A549 (cell line): Measurements from ENCODE around the gene FASTKD2. TPM values are rescaled to one million over a fixed set of nuclear protein-coding genes. Genes with fewer than 3 reads are reported as not detected.

Experiments used
- ATAC-seq, 2 experiments: fragments of 200-7000 bp in 1 of 2; fragments of >200 bp in 1 of 2; cut with Nextera tagmentation in 1 of 2; cut with Tn5 transposase in 1 of 2; 3 replicates each; pipeline versions ENCODE4 v1.8.0 to v1.9.1; 2018 to 2020; ENCODE audit warnings: mild to moderate bottlenecking in 1 of 2, moderate library complexity in 1 of 2
- CTCF ChIA-PET: fragments of 300-600 bp; sonication (Branson Sonifier 250); formaldehyde crosslinking; extraction: SDS; loops from one replicate; lab custom pipeline; 2021; ENCODE audit warnings: antibody characterized with exemption, inconsistent platforms; lab: Yijun Ruan, JAX
- POLR2A ChIA-PET: fragments of 350-600 bp; formaldehyde crosslinking; extraction: SDS; loops from one replicate; lab custom pipeline; 2021; ENCODE audit warnings: antibody characterized with exemption, inconsistent platforms; lab: Yijun Ruan, JAX
- DNase-seq, 2 experiments: peaks; one replicate each; pipeline versions ENCODE4 v3.0.0 to v3.0.0-alpha.2; 2011 to 2016; ENCODE audit warnings: low read depth in 1 of 2, low spot score in 1 of 2
- FAIRE-seq: peaks from 2 replicates; lab custom pipeline; 2011; peaks lifted over from hg19 to GRCh38; lab: Jason Lieb, UNC
- H3K27ac ChIP-seq, 2 experiments: fragments of >200 bp; sonication (Bioruptor Twin); formaldehyde crosslinking; 3 replicates each; pipeline ENCODE4 v1.5.1; 2016 to 2017
- H3K4me1 ChIP-seq: fragments of >200 bp; sonication (Bioruptor Twin); formaldehyde crosslinking; 3 replicates; pipeline ENCODE4 v1.6.1; 2016
- H3K4me2 ChIP-seq: fragments of >200 bp; sonication (Bioruptor Twin); formaldehyde crosslinking; 3 replicates; pipeline ENCODE4 v1.6.1; 2016
- H3K4me3 ChIP-seq: fragments of >200 bp; sonication (Bioruptor Twin); formaldehyde crosslinking; 3 replicates; pipeline ENCODE4 v1.5.1; 2016
- H3K9me3 ChIP-seq: fragments of >200 bp; sonication (Bioruptor Twin); formaldehyde crosslinking; 3 replicates; pipeline ENCODE4 v1.6.1; 2016
- BHLHE40 ChIP-seq: IDR thresholded peaks from 2 replicates; pipeline ENCODE4 v1.6.1; 2012; ENCODE audit warnings: low read depth, low read length, inconsistent platforms
- CBX8 ChIP-seq: fragments of 200-600 bp; sonication (generic); IDR thresholded peaks from 2 replicates; pipeline ENCODE4 v1.6.1; 2016
- CHD2 ChIP-seq: fragments of 150-350 bp; IDR thresholded peaks from 2 replicates; pipeline ENCODE4 v1.6.1; 2014; ENCODE audit warnings: low read length; ENCODE audit not compliant: partially characterized antibody
- EHF ChIP-seq: fragments of 250-450 bp; sonication (Bioruptor Pico); IDR thresholded peaks from 2 replicates; pipeline ENCODE4 v1.5.0; 2020; ENCODE audit warnings: mild to moderate bottlenecking
- EP300 ChIP-seq, 2 experiments: fragments of >200 bp; sonication (Bioruptor Twin); formaldehyde crosslinking; IDR thresholded peaks; 2 replicates in 1 of 2; 3 replicates in 1 of 2; pipeline ENCODE4 v1.6.1; 2016 to 2017
- FOSB ChIP-seq: fragments of 250-450 bp; sonication (Bioruptor Pico); IDR thresholded peaks from 2 replicates; pipeline ENCODE4 v1.5.0; 2020; ENCODE audit warnings: mild to moderate bottlenecking, moderate library complexity
- FOSL2 ChIP-seq, 2 experiments: fragments of 450-650 bp in 1 of 2; fragments of >200 bp in 1 of 2; sonication (Bioruptor Twin) in 1 of 2; formaldehyde crosslinking; IDR thresholded peaks; 2 replicates each; pipeline versions ENCODE4 v1.5.0 to v1.6.1; 2016 to 2020; ENCODE audit warnings: mild to moderate bottlenecking in 1 of 2, moderate library complexity in 1 of 2
- GATA3 ChIP-seq: IDR thresholded peaks from 2 replicates; pipeline ENCODE4 v1.6.1; 2012; ENCODE audit warnings: borderline replicate concordance
- HDAC2 ChIP-seq: fragments of 200-600 bp; sonication (generic); IDR thresholded peaks from 2 replicates; pipeline ENCODE4 v1.6.1; 2016
- HEYL ChIP-seq: fragments of 250-450 bp; sonication (Bioruptor Pico); IDR thresholded peaks from 2 replicates; pipeline ENCODE4 v1.8.0; 2021; ENCODE audit warnings: mild to moderate bottlenecking, moderate library complexity
- HOXA7 ChIP-seq: fragments of 250-450 bp; sonication (Bioruptor Pico); IDR thresholded peaks from 2 replicates; pipeline ENCODE4 v1.5.0; 2020; ENCODE audit warnings: mild to moderate bottlenecking, moderate library complexity
- HOXB13 ChIP-seq: fragments of 250-450 bp; sonication (Bioruptor Pico); IDR thresholded peaks from 2 replicates; pipeline ENCODE4 v1.5.0; 2020; ENCODE audit warnings: low read depth, mild to moderate bottlenecking, moderate library complexity
- HOXB5 ChIP-seq: fragments of 250-450 bp; sonication (Bioruptor Pico); IDR thresholded peaks from 2 replicates; pipeline ENCODE4 v1.5.0; 2020; ENCODE audit warnings: mild to moderate bottlenecking, moderate library complexity
- JUNB ChIP-seq: fragments of >200 bp; sonication (Bioruptor Twin); formaldehyde crosslinking; IDR thresholded peaks from 2 replicates; pipeline ENCODE4 v1.6.1; 2016
- KDM1A ChIP-seq: fragments of 200-600 bp; sonication (generic); IDR thresholded peaks from 2 replicates; pipeline ENCODE4 v1.6.1; 2016; ENCODE audit warnings: low read depth, mild to moderate bottlenecking
- MAZ ChIP-seq: fragments of 150-350 bp; IDR thresholded peaks from 2 replicates; pipeline ENCODE4 v1.6.1; 2014; ENCODE audit warnings: antibody characterized with exemption, low read depth, low read length, borderline replicate concordance
- RAD21 ChIP-seq, 2 experiments: fragments of >200 bp in 1 of 2; sonication (Bioruptor Twin) in 1 of 2; formaldehyde crosslinking in 1 of 2; IDR thresholded peaks in 1 of 2; conservative IDR thresholded peaks in 1 of 2; 2 replicates in 1 of 2; 3 replicates in 1 of 2; pipeline ENCODE4 v1.6.1; 2012 to 2018; ENCODE audit warnings: inconsistent platforms in 1 of 2
- RCOR1 ChIP-seq: fragments of 150-350 bp; IDR thresholded peaks from 2 replicates; pipeline ENCODE4 v1.6.1; 2014; ENCODE audit warnings: antibody characterized with exemption, low read length, low read depth
- RFX5 ChIP-seq: fragments of 450-650 bp; IDR thresholded peaks from 2 replicates; pipeline ENCODE4 v1.7.1; 2014; ENCODE audit warnings: antibody characterized with exemption, mild to moderate bottlenecking, moderate library complexity
- RNF2 ChIP-seq: fragments of 200-600 bp; sonication (generic); IDR thresholded peaks from 2 replicates; pipeline ENCODE4 v1.6.1; 2016; ENCODE audit warnings: low read depth, mild to moderate bottlenecking, antibody characterized with exemption, moderate library complexity, borderline replicate concordance
- ZFP36 ChIP-seq: fragments of 450-650 bp; IDR thresholded peaks from 2 replicates; pipeline ENCODE4 v1.6.1; 2014; ENCODE audit warnings: borderline replicate concordance; ENCODE audit not compliant: partially characterized antibody
- ZSCAN20 ChIP-seq: fragments of 250-450 bp; sonication (Bioruptor Pico); IDR thresholded peaks from 2 replicates; pipeline ENCODE4 v1.8.0; 2022; ENCODE audit warnings: mild to moderate bottlenecking, moderate library complexity
- WGBS: methylation state at CpG from one replicate; pipeline ENCODE4 v1.1.6; 2017; ENCODE audit errors: missing lambda C conversion rate; 5-methylcytosine and 5-hydroxymethylcytosine counted together
- polyA plus RNA-seq, 4 experiments: library from polyadenylated mRNA; depleted of rRNA in 3 of 4; stranded (reverse); fragments of >200 nt; fragmentation: RNase III in 1 of 4; extraction: RNeasy Plus Mini Kit Qiagen cat#74134 plus additional on column Dnase treatment in 1 of 4; gene quantifications; 2 replicates in 3 of 4; 3 replicates in 1 of 4; pipeline ENCODE4 v1.2.3, GENCODE V29; 2011 to 2017
- TF ChIP-seq, protein P1 (sequence below): fragments of 450-650 bp; IDR thresholded peaks from 2 replicates; pipeline ENCODE4 v1.6.1; 2014; ENCODE audit warnings: antibody characterized with exemption
- TF ChIP-seq, protein P2 (sequence below): fragments of 150-350 bp; IDR thresholded peaks from 2 replicates; pipeline ENCODE4 v1.6.1; 2014; ENCODE audit warnings: low read depth, mild to moderate bottlenecking, low read length
- TF ChIP-seq, protein P3 (sequence below): fragments of >200 bp; sonication (Bioruptor Twin); formaldehyde crosslinking; IDR thresholded peaks from 3 replicates; pipeline ENCODE4 v1.6.1; 2016

Gene FASTKD2
- polyA plus RNA-seq, 2 of the 4 experiments (the other 2 are of a cell fraction): 35.5 to 60.1 TPM

DNA sequence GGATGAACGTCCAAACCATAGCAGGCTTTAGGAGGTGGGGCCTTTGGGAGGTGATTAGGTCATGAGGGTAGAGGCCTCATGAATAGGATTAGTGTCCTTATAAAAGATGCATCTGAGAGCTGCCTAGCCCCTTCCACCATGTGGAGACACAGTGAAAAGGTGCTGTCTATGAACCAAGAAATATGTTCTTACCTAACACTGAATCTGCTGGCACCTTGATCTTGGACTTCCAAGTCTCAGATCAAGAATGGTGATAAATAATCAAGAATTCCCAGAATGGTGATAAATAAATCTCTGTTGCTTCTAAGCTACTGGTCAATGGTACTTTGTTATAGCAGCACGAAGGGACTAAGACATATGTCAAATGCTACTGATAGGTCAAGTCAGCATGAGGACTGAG, 32.1 kb upstream of the FASTKD2 start:
- TF ChIP-seq HOXB13 (CRISPR knock-in tag): no peak
- ChIA-PET POLR2A (no interaction called here), CTCF (no interaction called here)
- 0 out of 3 replicates have a peak, but pooled peaks cover 4% of the 10 kb centered on the region for H3K9me3 ChIP-seq
- no peak for DNase-seq
- no peak overlapping the region for H3K4me3 ChIP-seq
- WGBS: 0% methylated on average over 2 of the region's 2 CpGs
- no peak for FAIRE-seq
- no peak for ATAC-seq
- H3K4me2 ChIP-seq: no peak overlapping the region
- peaks cover 6% of the 10 kb centered on the region; the same call in 2 of the 3 replicates for H3K4me1 ChIP-seq
- no peak overlapping the region for H3K27ac ChIP-seq

DNA sequence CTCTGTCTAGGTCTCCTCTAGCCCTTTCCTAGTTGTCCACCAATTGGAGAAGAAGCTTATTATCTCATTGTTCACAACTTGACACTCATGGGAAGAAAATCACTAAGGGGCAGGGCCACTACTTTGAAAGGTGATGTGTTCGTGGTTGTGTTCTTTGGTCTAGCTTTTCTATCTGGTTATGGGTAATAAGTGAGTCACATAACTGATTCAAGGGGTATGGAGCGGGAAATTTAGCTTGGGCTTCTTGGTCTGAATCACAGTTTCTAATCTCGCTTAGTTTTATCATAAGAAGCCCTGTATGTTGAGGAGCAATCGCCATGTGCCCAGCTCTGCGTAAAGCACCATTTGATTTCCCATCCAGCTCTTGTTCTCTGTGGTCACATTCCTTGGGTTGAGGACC, 28.5 kb upstream of the FASTKD2 start:
- no peak for ATAC-seq
- FAIRE-seq: no peak
- H3K27ac ChIP-seq: no peak overlapping the region
- no peak overlapping the region for H3K4me3 ChIP-seq
- DNase-seq: no peak
- CTCF ChIA-PET: interaction anchor here (1.3 kb wide), 1 partner anchor 15 kb away, joined by 3 read pairs; no protein-coding TSS in a partner anchor
- H3K4me2 ChIP-seq: no peak overlapping the region
- H3K4me1 ChIP-seq: no peaks in the 10 kb centered on the region
- WGBS: 32% methylated on average over 5 of the region's 5 CpGs
- POLR2A ChIA-PET: interaction anchor here (0.8 kb wide), 1 partner anchor 272 kb away, joined by 3 read pairs; no protein-coding TSS in a partner anchor
- H3K9me3 ChIP-seq: no peaks in the 10 kb centered on the region
- TF ChIP-seq KDM1A (no peak), ZSCAN20 (no peak), RAD21 (conservative IDR thresholded peaks at IDR 0.05 in 1 of 2, IDR thresholded peaks at IDR 0.05 in 1 of 2) (no peak), CHD2 (no peak), MAZ (no peak), EHF (CRISPR knock-in tag) (no peak), HOXA7 (no peak), CBX8 (no peak), FOSL2 (IDR thresholded peaks at IDR 0.05) (no peak), FOSL2 (CRISPR knock-in tag; IDR thresholded peaks at IDR 0.05) (no peak), GATA3 (no peak), HOXB5 (CRISPR knock-in tag) (no peak), HEYL (CRISPR knock-in tag) (no peak), FOSB (CRISPR knock-in tag) (no peak), HDAC2 (no peak), RFX5 (no peak)
- TF ChIP-seq, protein P1, sequence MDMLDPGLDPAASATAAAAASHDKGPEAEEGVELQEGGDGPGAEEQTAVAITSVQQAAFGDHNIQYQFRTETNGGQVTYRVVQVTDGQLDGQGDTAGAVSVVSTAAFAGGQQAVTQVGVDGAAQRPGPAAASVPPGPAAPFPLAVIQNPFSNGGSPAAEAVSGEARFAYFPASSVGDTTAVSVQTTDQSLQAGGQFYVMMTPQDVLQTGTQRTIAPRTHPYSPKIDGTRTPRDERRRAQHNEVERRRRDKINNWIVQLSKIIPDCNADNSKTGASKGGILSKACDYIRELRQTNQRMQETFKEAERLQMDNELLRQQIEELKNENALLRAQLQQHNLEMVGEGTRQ: no peak
- TF ChIP-seq, protein P2, sequence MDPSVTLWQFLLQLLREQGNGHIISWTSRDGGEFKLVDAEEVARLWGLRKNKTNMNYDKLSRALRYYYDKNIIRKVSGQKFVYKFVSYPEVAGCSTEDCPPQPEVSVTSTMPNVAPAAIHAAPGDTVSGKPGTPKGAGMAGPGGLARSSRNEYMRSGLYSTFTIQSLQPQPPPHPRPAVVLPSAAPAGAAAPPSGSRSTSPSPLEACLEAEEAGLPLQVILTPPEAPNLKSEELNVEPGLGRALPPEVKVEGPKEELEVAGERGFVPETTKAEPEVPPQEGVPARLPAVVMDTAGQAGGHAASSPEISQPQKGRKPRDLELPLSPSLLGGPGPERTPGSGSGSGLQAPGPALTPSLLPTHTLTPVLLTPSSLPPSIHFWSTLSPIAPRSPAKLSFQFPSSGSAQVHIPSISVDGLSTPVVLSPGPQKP: no peak

DNA sequence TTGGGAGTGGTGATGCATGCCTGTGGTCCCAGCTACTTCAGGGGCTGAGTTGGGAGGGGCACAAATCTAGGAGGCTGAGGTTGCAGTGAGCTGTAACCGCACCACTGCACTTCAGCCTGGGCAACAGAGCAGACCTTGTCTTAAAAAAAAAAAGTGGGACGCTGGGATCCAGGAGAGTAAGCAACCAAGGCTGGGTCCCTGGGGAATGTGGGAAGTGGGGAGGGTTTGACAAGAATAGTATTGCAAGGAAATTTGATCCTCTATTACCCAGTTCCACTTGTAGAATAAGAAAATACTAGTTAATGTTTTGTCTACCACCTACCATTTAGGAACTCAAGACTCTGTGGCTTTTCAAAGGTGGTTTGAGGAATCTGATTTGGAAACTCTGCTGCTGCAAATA, 26.1 kb upstream of the FASTKD2 start:
- ChIA-PET CTCF (no interaction called here), POLR2A (no interaction called here)
- H3K4me2 ChIP-seq: no peak overlapping the region
- FAIRE-seq (no peak), ATAC-seq (no peak), DNase-seq (no peak)
- no peak overlapping the region for H3K4me3 ChIP-seq
- 37% methylated on average over 2 of the region's 2 CpGs for WGBS
- TF ChIP-seq, protein P3, sequence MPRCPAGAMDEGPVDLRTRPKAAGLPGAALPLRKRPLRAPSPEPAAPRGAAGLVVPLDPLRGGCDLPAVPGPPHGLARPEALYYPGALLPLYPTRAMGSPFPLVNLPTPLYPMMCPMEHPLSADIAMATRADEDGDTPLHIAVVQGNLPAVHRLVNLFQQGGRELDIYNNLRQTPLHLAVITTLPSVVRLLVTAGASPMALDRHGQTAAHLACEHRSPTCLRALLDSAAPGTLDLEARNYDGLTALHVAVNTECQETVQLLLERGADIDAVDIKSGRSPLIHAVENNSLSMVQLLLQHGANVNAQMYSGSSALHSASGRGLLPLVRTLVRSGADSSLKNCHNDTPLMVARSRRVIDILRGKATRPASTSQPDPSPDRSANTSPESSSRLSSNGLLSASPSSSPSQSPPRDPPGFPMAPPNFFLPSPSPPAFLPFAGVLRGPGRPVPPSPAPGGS: no peak
- TF ChIP-seq RNF2 (no peak), RCOR1 (no peak), ZFP36 (no peak), HOXA7 (no peak), JUNB (no peak), HEYL (CRISPR knock-in tag) (no peak), BHLHE40 (no peak), HOXB13 (CRISPR knock-in tag) (no peak), EP300 (IDR thresholded peaks at IDR 0.05) (no peak)
- TF ChIP-seq, protein P1: no peak
- TF ChIP-seq, protein P2: no peak
- no peaks in the 10 kb centered on the region for H3K9me3 ChIP-seq
- no peaks in the 10 kb centered on the region for H3K4me1 ChIP-seq
- H3K27ac ChIP-seq: no peak overlapping the region
